Esophagus squamous epithelium (tissue), 4 donors: ENCODE measurements around the gene CACNB4.

Source experiments
- POLR2A ChIP-seq, 4 donors: fragments of 450-650 bp; IDR thresholded peaks; one replicate each; pipeline ENCODE4 v1.6.1; 2017; ENCODE audit warnings: antibody characterized with exemption in 4 of 4, mild to moderate bottlenecking in 4 of 4, moderate library complexity in 3 of 4
- TF ChIP-seq, protein P1 (sequence below), 6 experiments: fragments of 450-650 bp in 4 of 6; fragments of 200-600 bp in 2 of 6; sonication (generic) in 2 of 6; IDR thresholded peaks; one replicate each; pipeline ENCODE4 v1.5.1; 2016 to 2019; ENCODE audit warnings: antibody characterized with exemption in 6 of 6, mild to moderate bottlenecking in 4 of 6, moderate library complexity in 4 of 6

DNA sequence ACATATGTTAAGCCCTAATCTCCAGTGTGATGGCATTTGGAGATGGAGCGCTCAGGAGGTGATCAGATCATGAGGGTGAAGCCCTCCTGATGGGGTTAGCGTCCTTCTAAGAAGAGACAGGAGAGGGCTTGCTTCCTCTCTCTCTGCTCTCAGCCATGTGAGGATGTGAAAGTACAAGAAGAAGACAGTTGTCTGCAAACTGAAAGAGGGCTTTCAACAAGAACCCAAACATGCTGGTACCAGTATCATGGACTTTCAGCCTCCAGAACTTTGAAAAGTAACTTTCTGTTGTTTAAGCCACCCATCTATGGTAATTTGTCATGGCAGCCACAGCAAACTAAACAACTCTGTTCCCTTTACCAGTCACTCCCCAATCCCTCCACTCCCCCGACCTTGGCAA, 47.4 kb downstream of the CACNB4 start:
- TF ChIP-seq, protein P1, sequence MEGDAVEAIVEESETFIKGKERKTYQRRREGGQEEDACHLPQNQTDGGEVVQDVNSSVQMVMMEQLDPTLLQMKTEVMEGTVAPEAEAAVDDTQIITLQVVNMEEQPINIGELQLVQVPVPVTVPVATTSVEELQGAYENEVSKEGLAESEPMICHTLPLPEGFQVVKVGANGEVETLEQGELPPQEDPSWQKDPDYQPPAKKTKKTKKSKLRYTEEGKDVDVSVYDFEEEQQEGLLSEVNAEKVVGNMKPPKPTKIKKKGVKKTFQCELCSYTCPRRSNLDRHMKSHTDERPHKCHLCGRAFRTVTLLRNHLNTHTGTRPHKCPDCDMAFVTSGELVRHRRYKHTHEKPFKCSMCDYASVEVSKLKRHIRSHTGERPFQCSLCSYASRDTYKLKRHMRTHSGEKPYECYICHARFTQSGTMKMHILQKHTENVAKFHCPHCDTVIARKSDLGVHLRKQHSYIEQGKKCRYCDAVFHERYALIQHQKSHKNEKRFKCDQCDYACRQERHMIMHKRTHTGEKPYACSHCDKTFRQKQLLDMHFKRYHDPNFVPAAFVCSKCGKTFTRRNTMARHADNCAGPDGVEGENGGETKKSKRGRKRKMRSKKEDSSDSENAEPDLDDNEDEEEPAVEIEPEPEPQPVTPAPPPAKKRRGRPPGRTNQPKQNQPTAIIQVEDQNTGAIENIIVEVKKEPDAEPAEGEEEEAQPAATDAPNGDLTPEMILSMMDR (IDR thresholded peaks at IDR 0.05), result no peak
- TF ChIP-seq POLR2A (IDR thresholded peaks at IDR 0.05), result no peak
